ENCODE data around the gene PARVA.

PARVA gene

DNA sequence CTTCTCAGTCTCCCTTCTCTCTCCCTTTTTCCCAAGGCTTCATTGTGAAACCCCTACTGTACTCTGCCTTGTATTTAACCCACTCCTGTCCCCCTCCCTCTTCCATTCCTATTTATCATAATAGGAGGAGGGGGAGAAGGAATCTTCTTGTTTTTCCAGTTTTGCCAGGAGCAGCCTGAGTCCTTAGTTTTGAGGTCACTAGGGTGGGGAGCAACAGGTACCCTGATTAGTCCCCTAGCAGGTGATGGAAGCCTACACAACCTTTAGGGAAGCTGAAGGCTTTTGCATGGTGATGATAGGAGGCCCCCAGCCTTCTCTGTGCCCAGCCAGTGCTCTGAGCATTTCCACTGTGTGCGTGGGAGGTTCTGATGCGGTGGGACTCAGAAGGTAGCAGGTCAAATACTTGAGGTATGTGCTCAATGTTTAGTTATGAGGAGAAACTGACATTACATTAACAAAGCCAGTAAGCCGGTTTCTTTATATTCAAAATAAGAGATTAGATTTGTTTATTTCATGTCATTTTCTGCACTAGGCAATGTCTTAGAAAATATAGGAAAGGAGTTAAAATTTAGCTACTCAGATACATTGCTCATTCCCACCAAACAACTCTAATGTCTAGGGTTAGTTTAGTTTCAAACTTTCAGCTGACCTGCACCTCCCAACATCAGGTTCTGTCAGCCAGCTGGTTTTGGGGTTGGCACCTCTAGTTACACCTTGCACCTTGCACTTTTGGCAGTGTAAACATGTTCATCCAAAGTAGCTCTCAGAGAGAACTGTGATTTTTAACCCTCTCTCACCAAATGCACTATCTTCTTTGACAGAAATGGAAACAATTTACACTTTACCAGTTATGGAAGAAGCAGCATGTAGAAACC is 26.0 kb downstream of the PARVA start:
- Histone ChIP-seq H3K27me3 (replicated peaks) (no peaks in the 10 kb centered on the region), H3K4me3 (ENCODE audit: low read depth, low read length) (no peak overlapping the region), H3K27ac (peak overlapping the region; percentile 27), H3K36me3 (replicated peaks) (no peaks in the 10 kb centered on the region)
- TF ChIP-seq, protein P1, sequence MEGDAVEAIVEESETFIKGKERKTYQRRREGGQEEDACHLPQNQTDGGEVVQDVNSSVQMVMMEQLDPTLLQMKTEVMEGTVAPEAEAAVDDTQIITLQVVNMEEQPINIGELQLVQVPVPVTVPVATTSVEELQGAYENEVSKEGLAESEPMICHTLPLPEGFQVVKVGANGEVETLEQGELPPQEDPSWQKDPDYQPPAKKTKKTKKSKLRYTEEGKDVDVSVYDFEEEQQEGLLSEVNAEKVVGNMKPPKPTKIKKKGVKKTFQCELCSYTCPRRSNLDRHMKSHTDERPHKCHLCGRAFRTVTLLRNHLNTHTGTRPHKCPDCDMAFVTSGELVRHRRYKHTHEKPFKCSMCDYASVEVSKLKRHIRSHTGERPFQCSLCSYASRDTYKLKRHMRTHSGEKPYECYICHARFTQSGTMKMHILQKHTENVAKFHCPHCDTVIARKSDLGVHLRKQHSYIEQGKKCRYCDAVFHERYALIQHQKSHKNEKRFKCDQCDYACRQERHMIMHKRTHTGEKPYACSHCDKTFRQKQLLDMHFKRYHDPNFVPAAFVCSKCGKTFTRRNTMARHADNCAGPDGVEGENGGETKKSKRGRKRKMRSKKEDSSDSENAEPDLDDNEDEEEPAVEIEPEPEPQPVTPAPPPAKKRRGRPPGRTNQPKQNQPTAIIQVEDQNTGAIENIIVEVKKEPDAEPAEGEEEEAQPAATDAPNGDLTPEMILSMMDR (IDR thresholded peaks at IDR 0.05; ENCODE audit: low read depth, low read length, missing control alignments) = no peak
- in situ Hi-C loops (cut with HindIII; ENCODE audit: low pct_ligation_motif_present, low sequenced_read_pairs) = no loop called here
- no peak for DNase-seq

DNA sequence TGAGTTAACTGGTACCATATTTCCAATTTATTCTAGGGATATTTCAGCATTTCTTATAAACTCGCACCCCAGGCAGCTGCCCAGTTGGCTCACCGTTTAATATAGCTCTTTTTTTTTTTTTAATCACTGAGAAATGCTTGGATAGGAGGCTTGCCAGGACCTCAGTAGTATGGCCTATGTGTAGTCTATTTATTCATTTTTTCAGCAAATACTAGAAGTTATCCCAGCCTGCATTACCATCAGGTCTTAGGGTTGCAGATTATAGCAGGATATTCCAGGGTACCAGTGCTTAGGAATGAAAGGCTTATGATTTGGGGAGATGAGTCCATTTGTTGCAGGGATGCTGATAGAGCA is 26.6 kb downstream of the PARVA start:
- no peak overlapping the region for H3K27ac ChIP-seq
- TF ChIP-seq, protein P1 (IDR thresholded peaks at IDR 0.05; ENCODE audit: low read depth, low read length, missing control alignments) = no peak
- no peaks in the 10 kb centered on the region for H3K36me3 ChIP-seq (replicated peaks)
- in situ Hi-C loops (cut with HindIII; ENCODE audit: low pct_ligation_motif_present, low sequenced_read_pairs) = no loop called here
- no peaks in the 10 kb centered on the region for H3K27me3 ChIP-seq (replicated peaks)
- no peak for DNase-seq
- no peak overlapping the region for H3K4me3 ChIP-seq (ENCODE audit: low read depth, low read length)

DNA sequence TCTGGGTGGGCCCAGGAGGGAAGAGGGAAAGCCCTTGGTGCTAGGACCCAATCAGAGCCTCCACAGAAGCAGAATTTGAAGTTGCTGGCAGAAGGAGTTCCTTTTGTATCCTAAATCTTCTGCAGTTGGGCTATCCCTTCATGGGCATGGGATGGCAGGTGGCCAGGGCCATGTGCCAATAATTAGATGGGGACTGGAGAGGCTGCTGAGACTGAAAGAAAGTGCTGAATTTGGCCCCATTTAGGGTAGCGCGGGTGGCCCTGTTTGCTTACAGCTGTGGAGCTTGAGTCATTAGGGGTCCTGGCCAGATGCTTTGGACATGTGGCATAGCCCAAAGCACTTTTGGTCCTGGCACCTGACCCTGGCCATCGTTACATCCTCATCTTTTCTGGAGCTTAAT is 27.1 kb downstream of the PARVA start:
- no peaks in the 10 kb centered on the region for H3K36me3 ChIP-seq (replicated peaks)
- H3K27me3 ChIP-seq (replicated peaks) = no peaks in the 10 kb centered on the region
- H3K4me3 ChIP-seq (ENCODE audit: low read depth, low read length) = no peak overlapping the region
- TF ChIP-seq, protein P1 (IDR thresholded peaks at IDR 0.05; ENCODE audit: low read depth, low read length, missing control alignments) = no peak
- DNase-seq = no peak
- H3K27ac ChIP-seq = no peak overlapping the region
- in situ Hi-C loops (cut with HindIII; ENCODE audit: low pct_ligation_motif_present, low sequenced_read_pairs) = no loop called here

DNA sequence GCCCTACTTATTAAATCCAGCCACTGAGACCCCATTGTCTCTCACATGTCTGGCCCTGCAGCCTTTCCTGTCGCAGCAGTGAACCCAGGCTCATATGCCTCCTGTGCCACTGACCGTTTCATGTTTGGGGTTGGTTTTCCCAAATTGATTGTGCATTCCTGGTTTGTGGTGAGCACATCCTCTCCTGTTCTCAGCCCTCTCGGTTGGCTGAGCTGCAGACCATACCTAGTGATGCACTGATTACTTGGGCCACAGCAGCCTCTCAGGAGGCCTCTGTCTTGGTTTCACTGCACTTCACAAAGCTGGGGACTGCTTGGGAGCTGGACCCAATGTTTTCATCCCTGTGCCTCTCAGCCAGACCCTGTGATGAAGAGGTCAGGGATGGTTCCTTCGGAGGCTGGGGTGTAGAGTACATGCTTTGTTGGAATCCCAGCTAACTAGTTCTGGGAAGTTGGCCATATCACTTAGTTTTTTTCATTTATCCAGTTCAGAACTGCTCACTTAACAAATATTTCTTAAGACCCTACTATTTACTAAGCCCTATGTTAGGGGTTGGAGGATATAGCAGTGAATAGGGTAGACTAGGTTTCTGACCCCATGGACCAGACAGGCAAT is 30.9 kb downstream of the PARVA start:
- H3K27ac ChIP-seq = no peak overlapping the region
- no peaks in the 10 kb centered on the region for H3K27me3 ChIP-seq (replicated peaks)
- in situ Hi-C loops (cut with HindIII; ENCODE audit: low pct_ligation_motif_present, low sequenced_read_pairs) = no loop called here
- no peak overlapping the region for H3K4me3 ChIP-seq (ENCODE audit: low read depth, low read length)
- DNase-seq = no peak
- H3K36me3 ChIP-seq (replicated peaks) = no peaks in the 10 kb centered on the region
- TF ChIP-seq, protein P1 (IDR thresholded peaks at IDR 0.05; ENCODE audit: low read depth, low read length, missing control alignments) = no peak

DNA sequence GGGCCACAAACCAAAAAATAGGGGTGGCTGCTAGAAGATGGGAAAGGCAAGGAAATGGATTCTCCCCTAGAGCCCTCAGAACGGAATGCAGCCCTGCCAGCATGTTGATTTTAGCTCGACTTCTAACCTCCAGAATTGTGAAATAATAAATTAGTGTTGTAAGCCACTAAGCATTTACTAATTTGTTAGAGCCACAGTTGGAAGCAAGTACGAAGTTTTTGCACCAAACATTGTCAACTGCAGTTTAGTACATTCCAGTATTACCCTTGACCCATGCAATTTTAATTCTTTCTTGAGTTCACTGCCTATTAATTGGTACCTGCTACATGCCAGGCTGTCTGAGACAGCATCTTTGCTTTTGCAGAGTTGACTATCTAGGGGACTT is 32.2 kb downstream of the PARVA start:
- TF ChIP-seq, protein P1 (IDR thresholded peaks at IDR 0.05; ENCODE audit: low read depth, low read length, missing control alignments) = no peak
- no peak overlapping the region for H3K4me3 ChIP-seq (ENCODE audit: low read depth, low read length)
- no peaks in the 10 kb centered on the region for H3K27me3 ChIP-seq (replicated peaks)
- in situ Hi-C loops (cut with HindIII; ENCODE audit: low pct_ligation_motif_present, low sequenced_read_pairs) = no loop called here
- H3K36me3 ChIP-seq (replicated peaks) = no peaks in the 10 kb centered on the region
- no peak overlapping the region for H3K27ac ChIP-seq
- no peak for DNase-seq

Data from brain microvascular endothelial cell (primary cell).